DND-41 (cell line): Measurements from ENCODE around the gene LYL1.

Experiments used
- CTCF ChIP-seq: IDR thresholded peaks from 2 replicates; pipeline ENCODE4 v1.5.1; 2012; ENCODE audit warnings: borderline replicate concordance, low read length, moderate library complexity, mild to moderate bottlenecking; ENCODE audit not compliant: poor library complexity, severe bottlenecking; ENCODE audit errors: extremely low read depth
- EZH2 ChIP-seq: IDR thresholded peaks from 3 replicates; pipeline ENCODE4 v1.6.1; 2012; ENCODE audit warnings: borderline replicate concordance, low read depth, mild to moderate bottlenecking, moderate library complexity, low read length, inconsistent platforms; ENCODE audit not compliant: severe bottlenecking

GRCh38 chr19:13100841-13101589, 1.6 kb downstream of the LYL1 start:
- TF ChIP-seq CTCF (peak; percentile 19), EZH2 (no peak)
